Ascending aorta (tissue), 2 donors: ENCODE results near the gene PTCD2. TPM values are rescaled to one million over a fixed set of nuclear protein-coding genes. Genes with fewer than 3 reads are reported as not detected.

ENCODE experiments used
- DNase-seq, 2 donors: peaks; one replicate each; pipeline ENCODE4 v3.0.0-alpha.2; 2019; ENCODE audit warnings: low spot score in 2 of 2
- H3K27ac ChIP-seq, 2 donors: fragments of 200-600 bp; sonication (generic); one replicate each; pipeline ENCODE4 v1.5.1; 2016 to 2017; ENCODE audit warnings: mild to moderate bottlenecking in 1 of 2
- H3K27me3 ChIP-seq: fragments of 200-600 bp; sonication (generic); one replicate; pipeline ENCODE4 v1.5.1; 2017
- H3K36me3 ChIP-seq, 2 donors: fragments of 200-600 bp; sonication (generic); one replicate each; pipeline ENCODE4 v1.5.1; 2016
- H3K4me1 ChIP-seq, 2 donors: fragments of 200-600 bp; sonication (generic); one replicate each; pipeline ENCODE4 v1.5.1; 2016 to 2017; ENCODE audit warnings: mild to moderate bottlenecking in 1 of 2
- H3K4me3 ChIP-seq, 2 donors: fragments of 200-600 bp; sonication (generic); one replicate each; pipeline ENCODE4 v1.5.1; 2016 to 2017; ENCODE audit warnings: mild to moderate bottlenecking in 1 of 2
- H3K9me3 ChIP-seq, 2 donors: fragments of 200-600 bp; sonication (generic); one replicate each; pipeline ENCODE4 v1.5.1; 2016
- CTCF ChIP-seq, 3 experiments: fragments of 200-600 bp in 2 of 3; fragments of 450-650 bp in 1 of 3; sonication (generic) in 2 of 3; IDR thresholded peaks; one replicate each; pipeline ENCODE4 v1.5.1; 2016 to 2019; ENCODE audit warnings: antibody characterized with exemption in 3 of 3, mild to moderate bottlenecking in 1 of 3, moderate library complexity in 1 of 3
- intact Hi-C: fragments of 100-400 bp; cut with DNase I; formaldehyde crosslinking; loops from one replicate; pipeline ENCODE4 v1.15.1; 2023
- total RNA-seq: library from RNA; depleted of rRNA; stranded (reverse); fragments of >200 nt; gene quantifications from one replicate; pipeline ENCODE4 v1.1.0, GENCODE V29; 2016

PTCD2 gene
- total RNA-seq, 1 donor from 2014 or later = 0.85 TPM

DNA sequence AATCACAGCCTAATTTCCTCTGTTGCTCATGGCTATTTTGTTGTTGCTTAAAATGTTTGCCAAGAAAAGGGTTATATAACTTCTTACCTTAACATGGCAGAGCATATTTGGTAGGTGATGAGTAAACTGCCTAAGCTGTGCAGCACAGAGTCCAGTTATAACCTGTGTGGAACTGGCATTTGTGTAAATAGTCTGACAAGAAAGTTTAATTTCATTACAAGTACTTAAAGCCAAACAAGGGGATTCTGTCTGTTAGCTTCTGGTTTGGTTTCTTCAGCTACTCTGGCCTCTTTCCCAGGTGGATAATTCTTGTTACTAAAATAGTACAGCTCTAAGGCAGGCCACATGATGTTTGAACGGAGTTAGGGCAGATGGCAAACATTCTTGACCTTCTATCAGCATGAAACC, 72.2 kb downstream of the PTCD2 start:
- no peaks in the 10 kb centered on the region for H3K27me3 ChIP-seq
- no peaks in the 10 kb centered on the region for H3K36me3 ChIP-seq
- intact Hi-C loops = no loop called here
- peaks cover 0 to 6% of the 10 kb centered on the region in 2 donors for H3K4me1 ChIP-seq
- H3K4me3 ChIP-seq = no peak overlapping the region
- DNase-seq = no peak
- H3K9me3 ChIP-seq = no peaks in the 10 kb centered on the region
- H3K27ac ChIP-seq = peak overlapping the region; percentile 45
- no peak for TF ChIP-seq CTCF (IDR thresholded peaks at IDR 0.05)

DNA sequence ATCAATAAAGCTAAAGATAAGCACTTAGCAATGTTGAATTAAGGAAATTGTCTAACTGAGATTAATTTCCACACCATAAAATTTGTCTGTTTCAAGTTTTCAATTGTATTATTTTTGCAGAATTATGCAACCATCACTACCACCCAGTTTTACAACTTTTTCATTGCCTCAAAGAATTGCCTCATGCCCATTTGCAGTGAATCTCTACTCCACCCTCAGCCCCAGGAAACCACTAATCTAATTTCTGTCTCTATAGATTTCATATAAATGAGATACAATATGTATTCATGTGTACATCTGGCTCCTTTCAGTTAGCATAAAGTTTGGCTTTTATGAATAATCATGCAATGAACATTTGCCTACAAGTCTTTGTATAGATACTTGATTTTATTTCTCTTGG, 72.9 kb downstream of the PTCD2 start:
- H3K27me3 ChIP-seq = no peaks in the 10 kb centered on the region
- H3K4me1 ChIP-seq = peaks cover 0 to 10% of the 10 kb centered on the region in 2 donors
- DNase-seq = no peak
- H3K36me3 ChIP-seq = no peaks in the 10 kb centered on the region
- H3K9me3 ChIP-seq = no peaks in the 10 kb centered on the region
- TF ChIP-seq CTCF (IDR thresholded peaks at IDR 0.05) = no peak
- H3K4me3 ChIP-seq = no peak overlapping the region
- intact Hi-C loops = no loop called here
- no peak overlapping the region for H3K27ac ChIP-seq

GRCh38 chr5:72394688-72395087, 74.5 kb downstream of the PTCD2 start:
- Histone ChIP-seq H3K27me3 (no peaks in the 10 kb centered on the region), H3K27ac (no peak overlapping the region), H3K4me1 (peaks cover 0 to 15% of the 10 kb centered on the region in 2 donors), H3K4me3 (no peak overlapping the region), H3K9me3 (peaks cover 0 to under 1% of the 10 kb centered on the region in 2 donors), H3K36me3 (no peaks in the 10 kb centered on the region)
- TF ChIP-seq CTCF (IDR thresholded peaks at IDR 0.05) = peak in 1 of 3 experiments; percentile 23
- intact Hi-C loops = no loop called here
- no peak for DNase-seq

DNA sequence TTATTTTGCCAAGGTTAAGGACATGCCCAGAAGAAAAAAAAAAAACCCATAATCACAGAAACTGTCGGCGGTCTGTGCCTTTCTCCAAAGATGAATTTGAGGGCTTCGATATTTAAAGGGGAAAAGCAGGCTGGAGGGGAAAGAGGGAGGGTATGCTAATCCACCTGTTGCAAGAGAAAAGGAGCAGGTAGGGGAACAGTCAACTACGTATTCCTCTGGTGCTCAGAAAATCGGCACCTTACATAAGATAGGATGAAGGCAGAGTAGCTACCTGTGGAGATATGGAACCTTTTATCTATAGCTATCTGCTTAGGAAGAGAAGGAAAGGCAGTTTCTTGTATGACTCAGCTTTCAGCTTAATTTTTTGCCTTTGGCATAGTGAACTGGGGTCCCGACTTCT, 77.7 kb downstream of the PTCD2 start:
- no peak for TF ChIP-seq CTCF (IDR thresholded peaks at IDR 0.05)
- intact Hi-C loops = no loop called here
- no peak overlapping the region for H3K4me3 ChIP-seq
- no peaks in the 10 kb centered on the region for H3K36me3 ChIP-seq
- peak overlapping the region in 1 of 2 donors; percentile 4 for H3K27ac ChIP-seq
- peaks cover 0 to 11% of the 10 kb centered on the region in 2 donors for H3K4me1 ChIP-seq
- H3K9me3 ChIP-seq = peaks cover 0 to 19% of the 10 kb centered on the region in 2 donors
- no peaks in the 10 kb centered on the region for H3K27me3 ChIP-seq
- no peak for DNase-seq

- H3K27ac ChIP-seq = peak overlapping the region; percentile 75 to 77
- intact Hi-C loops = loop anchor here (5.0 kb wide), 1 partner anchor 34 kb away; no protein-coding TSS in a partner anchor
- DNase-seq = no peak
- H3K4me3 ChIP-seq = no peak overlapping the region
- peaks cover 0 to 17% of the 10 kb centered on the region in 2 donors for H3K4me1 ChIP-seq
- no peaks in the 10 kb centered on the region for H3K36me3 ChIP-seq
- no peaks in the 10 kb centered on the region for H3K27me3 ChIP-seq
- TF ChIP-seq CTCF (IDR thresholded peaks at IDR 0.05) = no peak
- peaks cover 0 to 19% of the 10 kb centered on the region in 2 donors for H3K9me3 ChIP-seq
Observed at GRCh38 chr5:72400950-72401349, 80.8 kb downstream of the PTCD2 start.
